NCI-H460 (cell line): ENCODE measurements around the gene SORL1-AS1.
"Not testable (repeated sequence)": the region's sequence is repeated elsewhere in the genome, so short reads cannot be mapped to it uniquely, and the experiment has no call there.

Source experiments
- DNase-seq: peaks from one replicate; pipeline ENCODE4 v3.0.0-alpha.2; 2016; ENCODE audit warnings: low read depth; ENCODE audit errors: extremely low read depth

SORL1-AS1 gene

GRCh38 chr11:121431820-121432526 is 20.8 kb downstream of the SORL1-AS1 start:
- DNase-seq: no peak

DNA sequence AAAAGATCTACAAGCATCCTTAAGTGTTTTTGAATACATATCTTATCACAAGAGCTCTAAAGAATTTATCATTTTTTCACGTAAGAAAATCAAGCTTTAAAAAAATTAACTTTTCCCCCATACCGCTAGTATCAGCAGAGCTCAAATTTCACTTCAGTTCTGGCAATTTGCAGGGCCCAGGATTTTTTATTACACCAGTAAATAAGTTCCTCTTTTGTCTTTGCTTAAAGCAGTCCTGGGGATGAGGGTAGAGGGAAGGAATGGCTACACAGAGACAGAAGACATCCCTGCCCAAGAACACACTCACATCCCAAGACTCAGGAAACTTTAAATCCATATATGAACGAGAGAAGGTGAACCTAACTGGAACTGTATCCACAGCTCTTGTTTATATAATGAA is 23.2 kb downstream of the SORL1-AS1 start:
- DNase-seq: no peak

DNA sequence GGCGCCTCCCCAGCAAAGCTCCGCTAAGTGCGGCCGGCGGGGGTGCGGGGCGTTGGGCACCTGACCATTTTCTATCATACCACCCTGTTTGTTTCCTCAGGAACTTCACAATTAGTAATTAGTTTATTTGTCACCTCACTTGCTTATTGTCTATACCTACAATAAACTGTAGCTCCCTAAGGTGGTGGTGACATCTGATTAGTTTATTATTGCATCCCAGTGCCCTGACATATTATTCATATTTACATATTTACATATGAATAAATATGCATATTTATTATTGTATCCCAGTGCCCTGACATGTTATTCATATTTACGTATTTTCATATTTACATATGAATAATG is 25.4 kb downstream of the SORL1-AS1 start:
- no peak for DNase-seq

GRCh38 chr11:121426476-121427399 is 26.0 kb downstream of the SORL1-AS1 start:
- no peak for DNase-seq

- no peak for DNase-seq
Measured at GRCh38 chr11:121425828-121426227, 26.9 kb downstream of the SORL1-AS1 start.

GRCh38 chr11:121422675-121423074 is 30.1 kb downstream of the SORL1-AS1 start:
- DNase-seq: no peak

- DNase-seq: no peak
Measured at GRCh38 chr11:121421149-121421901, 31.4 kb downstream of the SORL1-AS1 start.

DNA sequence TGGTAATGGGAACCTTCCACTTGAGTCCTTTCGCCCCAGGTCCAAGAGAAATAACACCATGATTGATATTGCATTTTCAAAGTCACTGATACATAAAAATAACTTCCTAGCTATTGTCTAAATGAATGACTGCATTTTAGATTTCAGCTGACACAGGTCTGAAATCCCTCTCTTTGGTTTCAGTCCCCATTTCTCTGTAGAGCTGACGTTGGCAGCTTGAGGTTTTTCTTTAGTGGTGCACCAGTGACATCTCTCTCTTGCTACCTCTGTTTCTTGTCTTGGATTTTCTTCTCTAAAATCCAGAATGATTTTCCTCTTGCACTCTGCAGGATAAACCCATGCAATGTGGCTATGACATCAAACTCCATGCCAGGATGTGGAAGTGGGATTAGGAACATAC is 32.4 kb downstream of the SORL1-AS1 start:
- DNase-seq: no peak

GRCh38 chr11:121419836-121420235 is 32.9 kb downstream of the SORL1-AS1 start:
- no peak for DNase-seq

DNA sequence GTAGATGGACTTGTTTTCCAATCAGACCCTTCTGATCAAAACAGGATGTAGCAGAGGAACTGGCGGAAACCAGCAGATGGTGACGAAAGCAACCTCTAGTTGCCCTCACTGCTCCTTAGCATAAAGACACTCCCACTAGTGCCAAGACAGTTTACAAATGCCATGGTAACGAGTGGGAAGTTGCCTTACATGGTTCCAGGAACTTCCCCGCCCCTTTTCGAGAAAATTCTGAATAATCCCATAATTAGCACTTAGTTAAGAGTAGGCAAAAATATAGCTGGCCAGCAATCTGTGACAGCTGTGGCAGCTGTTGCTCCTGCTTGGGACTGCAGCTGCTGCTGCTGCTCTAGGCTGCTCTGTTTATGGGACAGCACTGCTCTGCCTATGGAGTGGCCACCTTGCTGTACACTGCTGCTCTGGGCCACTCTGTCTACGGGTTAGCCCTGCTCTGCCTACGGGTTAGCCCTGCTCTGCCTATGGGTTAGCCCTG is 34.1 kb downstream of the SORL1-AS1 start:
- no peak for DNase-seq

- no peak for DNase-seq
Measured at GRCh38 chr11:121417607-121418006, 35.2 kb downstream of the SORL1-AS1 start.

DNA sequence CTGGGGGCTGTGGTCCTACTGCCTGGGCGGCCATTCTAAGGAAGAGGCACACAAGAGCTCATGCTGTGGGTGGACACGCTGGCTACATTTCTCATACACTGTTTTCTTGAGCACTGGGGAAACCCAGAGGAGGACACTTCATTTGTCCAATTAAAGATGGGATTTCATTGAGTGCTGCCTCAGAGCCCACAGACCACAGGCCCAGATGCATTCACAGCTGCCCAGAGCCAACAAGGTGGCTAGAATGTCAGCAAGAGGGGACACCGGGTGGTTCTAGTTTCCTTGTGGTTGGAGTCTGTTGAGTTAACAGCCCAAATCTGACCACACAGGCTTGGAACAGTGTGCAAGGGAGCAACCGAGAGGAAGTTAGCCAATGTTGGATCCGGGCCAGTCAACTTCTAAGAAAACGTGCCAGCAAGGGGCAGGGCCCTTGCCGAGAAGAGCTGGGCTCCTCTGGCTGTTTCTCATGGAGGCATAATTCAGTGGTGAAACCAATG is 35.7 kb downstream of the SORL1-AS1 start:
- no peak for DNase-seq

DNA sequence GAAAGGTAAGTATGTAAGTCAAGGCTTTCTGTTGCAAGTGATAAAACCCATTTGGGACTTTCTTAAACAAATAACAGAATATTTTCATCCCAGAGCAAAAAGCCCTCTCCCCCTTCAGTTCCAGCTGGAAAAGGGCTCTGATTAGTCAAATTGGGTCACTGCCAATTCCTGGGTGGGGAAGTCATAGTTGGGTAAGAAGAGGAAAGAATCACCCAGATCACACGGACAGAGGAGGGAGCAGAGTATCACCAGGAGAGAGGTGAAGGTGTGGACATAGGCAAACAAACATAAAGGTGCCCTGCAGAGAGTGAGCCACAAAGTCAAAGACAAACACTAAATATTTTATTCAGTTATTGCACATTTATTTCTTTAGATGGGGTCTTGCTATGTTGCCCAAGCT is 36.9 kb downstream of the SORL1-AS1 start:
- no peak for DNase-seq

- no peak for DNase-seq
Measured at GRCh38 chr11:121414141-121414913, 38.4 kb downstream of the SORL1-AS1 start.

DNA sequence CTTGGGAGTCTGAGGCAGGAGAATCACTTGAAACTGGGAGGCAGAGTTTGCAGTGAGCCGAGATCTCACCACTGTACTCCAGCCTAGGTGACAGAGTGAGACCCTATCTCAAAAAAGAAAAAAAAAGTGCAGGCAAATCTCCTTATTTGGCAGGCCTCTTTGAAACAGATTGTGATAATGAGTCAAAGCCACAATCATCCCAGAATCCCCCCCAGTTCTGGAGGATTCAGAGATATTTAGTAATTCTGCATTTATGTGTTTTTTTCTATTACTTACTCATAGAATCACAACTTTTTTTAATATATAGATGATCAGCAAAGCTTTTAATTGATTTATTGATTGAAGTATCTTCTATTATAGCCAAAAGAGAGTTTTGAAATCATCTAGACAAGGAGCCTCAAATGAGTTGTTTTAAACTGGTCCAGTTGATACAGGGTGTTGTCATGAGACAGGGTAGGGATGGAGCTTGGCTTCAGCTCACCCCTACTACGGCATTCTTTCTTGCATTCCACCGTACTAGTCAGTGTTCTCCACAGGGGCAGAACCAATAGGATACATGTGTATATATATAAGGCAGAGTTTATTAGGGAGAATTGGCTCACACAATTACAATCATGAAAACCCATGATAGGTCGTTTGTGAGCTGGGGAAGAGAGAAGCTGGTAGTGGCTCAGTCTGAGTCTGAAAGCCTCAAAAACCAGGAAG is 39.9 kb downstream of the SORL1-AS1 start:
- DNase-seq: no peak

DNA sequence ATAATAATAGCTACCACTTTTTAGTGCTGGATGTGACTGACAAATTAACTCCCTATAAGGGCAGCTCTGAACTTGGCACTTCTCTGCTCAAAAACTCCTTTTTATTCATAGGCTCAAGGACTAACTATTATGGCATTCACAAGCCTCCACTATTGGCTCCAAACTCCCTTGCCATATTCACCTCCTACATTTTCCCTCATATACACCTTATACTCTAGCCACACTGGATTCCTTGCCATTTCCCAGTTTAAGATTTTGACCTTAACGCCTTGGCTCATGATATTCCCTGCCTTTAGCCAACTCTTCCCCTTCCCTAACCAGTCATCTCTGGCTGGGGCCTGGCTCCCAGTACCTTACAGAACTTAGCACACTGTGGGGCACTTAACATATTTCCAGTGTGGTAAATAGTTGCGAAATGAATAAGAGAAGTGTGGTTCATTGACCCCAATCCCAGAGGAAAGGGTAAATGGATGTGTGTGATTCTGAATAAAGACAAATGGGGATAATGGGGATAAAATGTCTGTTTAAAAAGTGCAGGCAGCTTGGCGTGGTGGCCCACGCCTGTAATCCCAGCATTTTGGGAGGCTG is 40.7 kb downstream of the SORL1-AS1 start:
- DNase-seq: no peak

DNA sequence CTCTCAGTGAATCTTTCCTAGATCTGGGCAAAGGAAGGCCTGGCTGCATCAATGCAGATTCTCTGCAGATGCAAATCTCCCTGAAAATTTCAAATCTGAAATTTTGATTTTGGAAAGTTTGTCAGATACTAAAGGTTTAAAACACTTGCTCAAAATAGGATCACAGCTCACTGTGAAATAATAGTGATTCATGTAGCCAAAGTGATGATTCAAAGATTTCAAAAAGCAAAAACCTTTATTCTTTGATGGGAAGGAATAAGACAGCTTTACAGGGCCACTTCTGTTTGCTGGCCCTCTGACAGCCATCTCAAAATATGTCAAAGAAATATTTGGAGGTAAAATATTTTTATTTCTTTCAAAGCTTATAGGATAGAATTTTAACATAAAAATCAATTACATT is 41.4 kb downstream of the SORL1-AS1 start:
- DNase-seq: not testable (repeated sequence)

DNA sequence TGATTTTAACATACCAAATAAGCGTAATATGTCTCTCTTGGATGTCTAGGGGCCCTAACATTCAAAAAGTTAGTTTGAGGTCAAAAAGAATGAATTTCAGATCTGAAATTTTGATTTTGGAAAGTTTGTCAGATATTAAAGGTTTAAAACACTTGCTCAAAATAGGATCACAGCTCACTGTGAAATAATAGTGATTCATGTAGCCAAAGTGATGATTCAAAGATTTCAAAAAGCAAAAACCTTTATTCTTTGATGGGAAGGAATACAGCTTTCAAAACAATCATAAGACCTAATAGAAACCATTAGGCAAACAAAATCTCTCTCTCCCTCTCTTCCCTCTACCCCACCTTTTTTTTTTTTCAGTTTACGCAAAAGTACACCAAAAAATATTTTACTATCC is 42.7 kb downstream of the SORL1-AS1 start:
- not testable (repeated sequence) for DNase-seq

- DNase-seq: no peak
Measured at GRCh38 chr11:121408830-121409229, 43.9 kb downstream of the SORL1-AS1 start.
